GM19397 (cell line): ENCODE results near the gene ITPKB.
A peak's percentile ranks its signal among the peaks of the same experiment; 100 is the strongest.

Experiments
- ATAC-seq: cut with Tn5 transposase; IDR thresholded peaks from one replicate; pipeline ENCODE4 v1.9.1; 2021; ENCODE audit warnings: mild to moderate bottlenecking, moderate library complexity; ENCODE audit not compliant: unreplicated experiment

ITPKB gene

DNA sequence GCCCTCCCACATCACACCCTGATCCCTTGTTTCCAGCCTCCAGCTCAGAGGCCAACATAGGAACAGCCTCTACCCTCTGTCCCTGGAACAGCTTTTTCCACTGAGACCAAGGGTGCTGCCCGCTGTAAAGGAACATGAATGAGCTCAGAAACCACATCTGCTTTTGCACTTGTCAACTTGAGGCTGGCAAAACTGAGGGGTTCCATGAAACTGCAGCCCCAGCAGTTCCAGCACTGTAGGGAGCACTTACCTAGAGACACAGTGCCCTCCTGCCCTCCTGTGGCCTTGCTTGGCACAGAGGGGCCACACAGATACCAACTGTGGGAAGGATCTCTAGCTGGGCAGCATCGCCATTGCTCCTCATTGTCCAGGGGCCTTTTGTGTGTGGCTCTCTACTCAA is 51.7 kb downstream of the ITPKB start:
- ATAC-seq: no peak

DNA sequence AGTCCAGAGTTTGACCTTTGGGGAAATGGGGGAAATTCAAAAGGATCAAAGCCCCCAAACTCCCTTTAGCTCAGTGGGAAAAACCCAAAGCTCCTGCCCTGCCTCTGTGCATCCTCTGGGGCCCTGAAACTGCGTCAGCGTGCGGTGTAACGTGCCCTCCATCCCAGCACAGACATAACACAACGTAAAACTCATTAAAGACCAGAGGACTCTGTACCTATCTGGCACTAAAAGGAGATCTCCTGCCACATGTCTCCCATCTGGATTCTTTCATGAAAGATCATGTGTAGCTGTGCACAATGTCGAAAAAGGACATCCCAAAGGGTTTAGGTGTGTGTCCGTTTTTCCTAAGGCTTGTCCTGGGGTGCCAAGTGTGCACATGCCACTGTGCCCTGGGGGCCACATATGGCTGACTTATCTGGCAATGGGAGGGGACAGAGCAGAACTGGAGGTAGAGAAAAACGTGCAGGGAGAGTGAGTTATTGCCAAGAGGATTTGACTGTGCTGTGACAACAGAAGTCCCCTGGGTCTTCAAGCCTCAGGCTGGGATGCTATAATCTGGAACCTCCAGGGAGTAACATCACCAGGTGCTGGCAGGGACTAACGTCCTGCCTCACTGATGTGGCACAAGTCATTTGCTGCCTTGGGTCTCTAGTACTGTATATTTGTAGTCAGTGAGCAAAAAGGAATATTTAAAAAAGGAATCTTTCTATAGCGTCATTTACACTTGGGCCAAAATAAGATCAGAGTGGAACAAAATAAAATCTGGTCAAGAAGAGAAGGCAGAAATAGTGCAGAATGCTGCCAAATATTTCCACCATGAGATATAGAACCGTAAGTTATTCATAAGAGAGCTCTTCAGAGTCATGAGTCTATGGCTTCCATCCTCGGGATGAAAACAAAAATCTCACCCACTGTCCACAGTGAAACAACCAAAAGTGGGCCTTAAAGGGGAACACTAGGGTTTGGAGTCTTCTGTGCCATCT is 52.3 kb downstream of the ITPKB start:
- ATAC-seq: no peak

DNA sequence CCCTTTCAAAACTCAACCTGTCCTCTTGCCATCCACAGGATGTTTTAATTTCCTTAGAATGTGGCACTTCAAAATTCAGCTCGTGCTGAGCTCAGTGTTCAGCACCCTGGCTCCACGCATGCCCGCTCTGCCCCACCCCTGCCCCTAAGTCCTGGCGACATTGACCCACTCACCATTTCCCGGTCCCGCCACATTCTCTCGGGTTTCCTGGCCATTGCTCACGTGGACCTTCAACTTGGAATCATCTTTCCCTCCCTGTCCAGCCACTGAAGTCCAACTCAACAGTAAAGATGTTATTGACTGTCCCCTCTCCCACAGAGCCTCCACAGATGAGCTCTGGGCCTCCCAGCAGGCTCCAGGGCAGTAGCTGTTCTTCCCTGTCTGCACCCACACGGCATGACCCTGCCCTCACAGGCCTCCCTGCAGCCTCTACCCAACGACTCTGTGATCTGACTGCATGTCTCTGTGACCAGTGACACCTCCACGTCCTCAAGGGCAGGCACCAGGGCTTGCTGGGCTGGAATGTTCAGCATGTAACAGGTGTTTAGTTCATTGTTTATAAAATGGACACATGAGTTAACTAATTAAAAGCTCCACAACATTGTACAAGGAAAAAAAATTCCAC is 53.8 kb downstream of the ITPKB start:
- no peak for ATAC-seq

DNA sequence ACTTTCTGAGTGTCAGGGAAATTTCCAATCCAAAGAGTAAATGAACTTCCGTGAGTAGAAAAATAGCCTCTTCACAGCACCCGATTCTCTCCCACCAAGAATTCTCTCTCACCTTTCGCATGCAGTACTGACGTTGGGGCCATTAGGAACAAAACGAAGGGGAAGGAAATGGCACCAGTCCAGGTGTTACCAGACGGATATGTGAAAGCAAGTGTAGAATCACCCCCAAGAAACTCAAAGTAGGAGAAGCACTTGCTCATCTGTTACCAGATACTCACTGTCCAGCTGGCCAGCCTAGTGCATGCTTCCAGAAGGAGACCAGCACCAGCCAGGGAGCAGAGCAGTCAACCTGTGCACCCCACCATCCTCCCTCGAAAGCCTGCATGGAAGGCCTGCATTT is 55.1 kb downstream of the ITPKB start:
- no peak for ATAC-seq

DNA sequence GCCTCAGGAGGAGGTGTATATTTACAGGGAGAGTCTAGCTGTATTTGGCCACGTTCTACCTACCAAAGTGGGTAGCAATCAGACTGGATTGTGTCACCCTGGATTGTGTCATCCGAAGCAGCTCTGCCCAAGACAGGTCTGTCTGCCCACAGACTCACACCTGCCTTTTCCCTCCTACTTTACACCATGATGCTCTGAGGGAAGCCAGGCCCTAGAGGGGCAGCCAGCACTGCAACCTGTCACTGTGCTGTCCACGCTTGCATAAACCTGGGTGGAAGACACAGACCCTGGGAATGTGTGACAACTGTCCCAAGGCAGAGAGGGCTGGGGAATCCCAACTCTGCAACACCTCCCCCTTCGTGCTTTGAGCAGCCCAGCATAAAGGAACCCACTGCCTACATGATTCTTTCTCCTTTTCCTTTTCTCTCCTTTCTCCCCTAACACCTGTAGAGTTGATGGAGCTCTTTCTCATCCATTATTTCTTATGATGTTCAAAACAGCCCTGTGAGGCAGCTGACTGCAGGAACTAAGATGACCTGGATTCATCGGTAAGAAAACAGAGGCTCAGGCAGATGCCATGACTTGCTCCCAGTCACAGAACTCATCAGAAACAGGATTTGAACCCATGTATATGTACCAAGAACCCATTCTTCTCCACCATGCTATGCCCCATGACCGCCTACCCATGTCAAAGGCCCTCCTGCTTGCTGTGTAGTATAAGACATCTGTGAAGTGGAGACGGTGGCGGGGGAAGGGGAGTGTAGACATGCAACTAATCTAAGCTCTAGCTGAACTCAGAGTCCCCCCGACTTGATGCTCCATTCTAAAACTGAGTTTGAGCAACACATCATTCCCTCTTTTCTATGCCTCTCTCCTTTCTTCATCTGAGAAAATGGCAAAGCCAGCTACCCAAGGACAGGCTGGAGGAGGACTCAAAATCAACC is 55.9 kb downstream of the ITPKB start:
- no peak for ATAC-seq

DNA sequence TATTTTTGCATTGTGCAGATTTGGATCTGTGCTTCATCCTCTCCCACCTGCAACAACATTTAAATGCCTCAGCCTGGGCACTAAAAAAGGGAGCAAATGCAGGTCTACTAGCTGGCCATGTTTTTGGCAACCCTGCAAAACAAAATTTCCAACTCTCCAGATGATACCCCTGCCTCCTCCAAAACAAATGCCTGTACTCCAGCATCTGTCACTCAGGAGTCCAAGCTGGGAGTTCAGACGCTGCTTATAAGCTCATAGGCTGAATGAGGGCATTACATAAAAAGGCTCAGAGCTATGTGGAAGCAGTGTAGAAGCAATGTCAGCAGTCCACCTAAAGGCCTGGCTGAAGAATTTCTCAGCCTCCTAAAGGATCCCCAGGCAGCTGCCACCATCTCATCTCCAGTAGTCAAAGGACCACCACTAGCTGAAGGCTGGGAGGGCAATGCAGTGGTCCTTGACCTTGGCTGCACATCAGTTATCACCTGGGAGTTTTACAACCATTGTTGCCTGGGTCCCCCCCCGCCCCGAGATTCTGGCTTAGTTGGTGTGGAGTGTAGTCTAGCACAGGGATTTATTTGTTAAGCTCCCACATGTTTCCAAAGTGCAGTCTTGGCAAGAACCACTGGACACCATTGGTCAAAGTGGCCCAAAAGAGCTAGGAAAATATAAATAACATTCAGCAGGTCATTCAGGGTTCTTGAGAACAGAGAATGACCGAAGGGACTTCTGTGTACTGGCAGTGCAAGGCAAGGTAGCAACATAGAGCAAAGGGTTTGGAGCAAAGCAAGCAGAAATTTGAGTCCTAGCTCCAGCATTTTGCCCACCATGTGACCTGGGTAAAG is 57.2 kb downstream of the ITPKB start:
- no peak for ATAC-seq

DNA sequence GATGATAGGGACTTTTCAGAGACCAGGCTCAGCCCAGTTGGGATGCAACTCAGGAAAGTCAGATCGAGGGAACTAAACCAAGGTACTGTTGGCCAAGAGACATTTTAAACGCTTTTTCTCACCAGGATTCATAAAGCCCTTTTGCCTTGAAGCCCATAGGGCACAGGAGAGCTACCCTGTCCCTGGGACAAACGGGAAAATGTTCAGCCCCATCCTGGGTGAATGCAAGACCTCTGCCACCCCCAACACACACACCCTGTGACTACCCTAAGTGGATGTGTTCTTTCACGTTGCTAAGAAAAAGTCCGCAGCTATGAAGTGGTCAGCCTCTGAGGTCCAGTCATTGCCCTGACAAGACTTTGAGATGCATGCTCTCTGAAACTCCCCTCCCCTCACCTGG is 58.4 kb downstream of the ITPKB start:
- no peak for ATAC-seq

DNA sequence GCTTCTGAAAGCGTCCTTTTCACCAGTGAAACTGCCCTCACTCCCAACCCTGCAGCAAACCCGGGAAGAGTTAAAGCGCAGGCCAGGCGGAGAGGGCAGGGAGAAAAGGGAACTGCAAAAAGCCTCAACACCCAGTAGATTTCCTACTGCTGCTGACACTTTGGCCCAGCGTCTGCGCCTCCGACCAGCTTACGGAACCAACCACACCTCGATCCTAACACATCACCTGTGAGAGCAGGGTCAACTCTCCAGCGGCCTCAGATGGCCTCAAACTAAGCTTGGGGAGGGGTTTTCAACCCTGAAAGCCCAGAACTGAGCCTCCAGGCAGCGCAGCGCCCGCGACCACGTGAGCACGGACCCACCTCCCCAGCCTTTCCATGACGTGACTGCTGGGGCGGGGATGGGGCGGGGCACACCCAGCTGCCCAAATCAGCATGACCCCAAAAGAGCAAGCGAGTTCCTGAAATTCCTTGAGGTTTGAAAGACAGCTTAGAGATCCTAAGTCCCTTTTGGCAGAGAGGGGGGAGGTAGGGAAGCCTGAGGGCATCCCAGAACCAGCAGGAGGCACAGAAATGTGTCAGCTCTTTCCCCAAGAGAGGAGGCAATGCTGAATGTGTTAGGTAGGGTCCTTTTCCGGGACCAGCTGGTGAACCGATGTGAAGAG is 59.1 kb downstream of the ITPKB start:
- peak; percentile 47 for ATAC-seq

DNA sequence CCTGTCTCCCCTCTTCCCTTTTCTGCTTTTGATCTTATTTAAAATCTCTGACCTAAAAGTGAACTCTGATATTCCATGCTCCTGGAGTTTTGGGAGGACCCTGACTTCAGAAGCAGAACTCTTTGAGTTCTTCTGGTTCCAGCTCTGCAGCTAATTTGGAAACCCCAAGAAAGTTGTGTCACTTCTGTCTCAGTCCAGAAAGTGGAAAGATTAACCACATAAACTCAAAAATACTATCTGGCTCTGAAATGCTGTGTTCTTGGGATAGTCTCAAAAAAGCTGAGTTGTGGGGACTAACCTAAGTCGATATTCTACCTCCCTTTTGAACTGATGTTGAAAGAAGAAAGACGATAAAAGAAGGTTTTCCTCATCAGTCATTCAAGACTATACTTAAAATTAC is 59.8 kb downstream of the ITPKB start:
- no peak for ATAC-seq

DNA sequence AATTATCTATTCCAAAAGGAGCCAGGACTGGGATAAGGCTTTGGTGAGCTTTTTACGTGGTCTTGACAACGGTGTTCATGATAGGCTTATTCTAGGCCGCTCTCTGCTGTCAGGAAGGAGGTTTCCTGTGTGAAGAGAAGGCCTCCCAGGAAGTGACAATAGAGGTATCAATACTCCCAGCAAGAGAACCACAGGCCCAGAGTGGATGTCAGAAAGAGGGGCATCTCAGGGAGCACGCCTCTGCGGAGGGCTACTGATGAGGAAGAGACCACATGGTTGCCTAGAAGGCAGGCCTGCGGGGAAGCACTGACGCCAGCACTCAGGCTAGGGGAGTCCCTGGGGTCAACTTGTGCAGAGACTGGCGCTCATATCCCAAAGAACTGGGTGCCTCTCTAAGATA is 60.4 kb downstream of the ITPKB start:
- no peak for ATAC-seq

DNA sequence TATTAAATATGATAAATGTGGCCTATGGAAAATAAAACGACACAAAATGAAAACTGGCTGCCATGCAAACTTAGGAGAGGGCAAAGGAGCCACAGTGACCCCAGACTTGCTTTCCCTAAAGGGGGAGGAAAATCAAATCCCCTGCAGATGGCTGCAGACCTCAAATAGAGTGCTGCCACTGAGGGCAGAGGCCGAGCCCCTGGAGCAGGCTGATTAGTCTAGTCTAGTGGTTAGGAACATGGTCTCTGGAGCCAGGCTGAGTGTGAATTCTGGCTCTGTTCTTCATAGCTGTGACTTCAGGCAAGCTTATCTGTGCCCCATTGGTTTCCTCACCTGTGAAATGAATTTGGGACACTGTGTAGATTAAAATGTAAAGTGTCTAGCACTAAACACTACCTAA is 60.8 kb downstream of the ITPKB start:
- ATAC-seq: no peak

DNA sequence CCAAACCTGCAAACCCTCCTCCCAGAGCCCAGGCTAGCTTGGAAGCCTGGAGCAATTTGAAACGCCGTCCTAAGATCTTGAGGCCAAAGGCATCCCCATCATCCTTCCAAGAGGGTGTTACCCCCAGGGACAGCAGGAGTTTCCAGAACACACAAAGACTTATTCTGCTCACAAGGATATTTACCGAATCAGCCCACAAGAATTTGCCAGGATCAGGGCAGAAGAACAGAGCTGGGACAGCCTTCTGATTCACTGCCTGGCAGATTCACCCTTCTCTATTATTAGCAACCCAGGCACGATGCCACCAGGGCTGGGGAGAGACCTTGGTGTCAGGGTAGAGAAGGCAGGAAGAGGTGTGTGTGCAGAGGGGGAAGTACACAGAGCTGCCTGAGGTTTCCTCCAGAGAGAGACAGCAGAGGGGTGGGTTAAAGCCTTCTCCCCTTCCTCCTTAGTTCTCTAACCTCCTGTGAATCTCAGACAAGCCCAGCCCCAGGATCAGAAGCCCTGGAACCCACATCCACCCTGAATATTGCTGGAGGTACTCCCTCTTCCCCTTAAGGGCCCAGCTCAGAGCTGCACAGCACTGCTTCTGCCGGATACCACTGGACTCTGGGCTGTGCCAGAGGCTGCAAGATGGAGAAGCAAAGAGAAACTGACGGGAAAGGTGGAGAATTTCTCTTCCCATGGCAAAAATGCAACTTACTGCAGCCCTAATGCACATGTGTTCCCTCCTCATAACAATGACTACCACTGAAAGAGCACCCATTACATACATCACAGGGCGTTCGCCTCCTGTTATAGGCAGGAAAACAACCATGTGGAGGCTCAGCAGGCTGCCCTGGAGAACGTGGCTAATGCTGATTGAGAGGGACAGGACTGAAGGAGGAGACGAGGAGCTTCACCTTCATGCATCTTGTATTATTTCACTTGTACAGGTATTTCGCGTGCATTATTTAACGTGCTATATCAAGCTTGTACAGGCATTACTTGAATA is 61.8 kb downstream of the ITPKB start:
- no peak for ATAC-seq

DNA sequence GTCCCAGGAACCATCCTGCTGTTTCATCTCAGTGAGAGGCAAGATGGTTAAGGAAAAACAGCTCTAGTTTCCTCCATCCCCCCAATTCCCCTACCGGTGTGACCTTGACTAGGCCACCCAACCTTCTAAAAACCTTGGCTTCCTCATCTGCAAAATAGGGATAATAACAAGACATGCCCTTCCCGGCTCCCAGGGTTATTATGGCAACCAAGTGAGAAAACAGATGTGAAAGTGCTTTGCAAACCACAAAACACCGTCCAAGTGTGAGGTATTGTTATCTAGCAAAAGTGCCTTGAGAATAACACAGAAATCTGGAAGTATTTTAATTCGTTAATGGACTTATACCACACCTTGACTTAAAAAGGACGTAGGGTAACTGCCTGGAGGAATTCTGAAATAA is 62.7 kb downstream of the ITPKB start:
- no peak for ATAC-seq

DNA sequence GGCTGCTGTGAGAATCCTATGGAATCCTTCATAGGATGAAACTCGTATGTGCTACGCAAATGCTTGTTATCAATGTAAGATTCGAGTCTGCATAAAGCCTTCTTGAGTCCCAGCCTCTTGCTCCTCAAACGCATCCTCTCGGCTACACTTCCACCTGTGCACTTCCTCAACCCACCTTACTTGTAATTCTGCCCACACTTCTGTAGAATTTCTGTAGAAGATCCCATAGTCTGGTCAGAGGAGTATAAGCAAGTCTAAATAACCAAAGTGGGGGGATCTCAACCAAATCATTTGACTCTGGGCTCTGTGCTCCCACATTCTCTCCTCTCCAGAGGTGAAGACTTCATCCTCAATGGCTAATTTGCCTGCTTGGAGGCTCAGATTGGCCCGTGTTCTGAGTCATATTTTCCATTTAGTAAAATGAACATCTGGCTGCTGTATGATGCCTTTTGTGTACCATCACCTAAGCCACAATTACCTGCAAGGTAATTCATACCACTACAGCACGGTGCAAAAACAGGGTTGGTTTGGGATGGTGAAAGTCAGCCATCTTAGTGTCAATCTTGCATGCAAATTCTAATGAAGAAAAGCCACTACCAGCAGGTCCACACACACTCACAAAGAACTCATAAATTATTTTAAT is 63.2 kb downstream of the ITPKB start:
- no peak for ATAC-seq

DNA sequence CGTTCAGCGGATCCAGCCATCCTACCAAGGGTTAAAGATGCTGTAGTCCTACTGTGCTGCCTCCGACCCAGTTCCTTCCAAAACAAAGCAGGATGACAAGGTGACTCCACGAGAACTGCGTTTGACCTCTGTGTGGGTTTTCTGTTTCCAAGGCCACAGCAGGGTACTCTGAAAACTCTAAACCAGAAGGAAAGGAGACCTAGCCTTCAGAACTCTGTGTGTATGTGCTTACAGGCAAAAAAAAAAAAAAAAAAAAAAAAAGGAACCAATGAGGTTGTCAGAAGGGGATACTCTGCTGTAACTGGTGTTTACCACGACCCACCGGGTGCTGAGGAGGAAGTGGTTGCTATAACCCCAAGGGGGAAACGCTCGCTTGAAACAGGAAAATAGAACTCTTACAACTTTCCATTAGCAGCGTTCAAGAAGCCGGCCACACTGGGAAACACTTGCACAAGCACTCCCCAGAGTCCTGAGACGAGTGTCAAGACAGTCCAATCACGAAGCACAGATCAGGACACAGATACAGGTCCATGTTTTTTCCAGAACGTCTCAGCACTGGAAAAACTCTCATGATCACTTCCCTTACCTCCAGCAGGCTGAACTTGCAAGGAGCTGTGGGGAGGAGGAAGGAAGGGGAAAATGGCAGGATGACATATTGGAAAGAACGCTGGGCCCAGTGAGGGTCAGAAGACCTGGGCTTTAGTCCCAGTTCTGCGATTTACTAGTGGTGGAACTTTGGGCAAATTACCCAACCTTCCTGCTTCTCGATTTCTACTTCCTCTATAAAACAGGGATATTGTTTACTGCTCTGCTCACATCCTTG is 64.0 kb downstream of the ITPKB start:
- ATAC-seq: peak; percentile 71

DNA sequence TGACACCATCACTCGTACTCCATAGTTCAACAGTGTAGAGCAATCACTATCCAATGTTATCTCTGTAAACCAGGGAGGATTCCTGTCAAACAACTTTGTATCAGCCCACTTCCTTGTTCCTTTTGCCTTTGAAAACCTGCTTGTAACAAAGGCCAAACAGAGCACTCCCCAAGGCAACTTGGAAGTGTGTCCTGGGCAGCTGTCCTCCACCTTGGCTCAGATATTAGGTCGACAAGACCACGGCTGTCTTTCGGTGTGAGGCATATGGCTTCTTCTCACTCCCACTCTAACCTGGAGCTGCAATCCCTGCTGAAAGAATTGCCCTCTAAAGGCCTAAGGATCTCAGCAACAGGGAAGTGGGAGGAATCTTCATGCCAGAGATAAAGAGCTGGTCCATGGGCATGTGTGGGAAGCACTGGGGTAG is 66.7 kb downstream of the ITPKB start:
- ATAC-seq: no peak

DNA sequence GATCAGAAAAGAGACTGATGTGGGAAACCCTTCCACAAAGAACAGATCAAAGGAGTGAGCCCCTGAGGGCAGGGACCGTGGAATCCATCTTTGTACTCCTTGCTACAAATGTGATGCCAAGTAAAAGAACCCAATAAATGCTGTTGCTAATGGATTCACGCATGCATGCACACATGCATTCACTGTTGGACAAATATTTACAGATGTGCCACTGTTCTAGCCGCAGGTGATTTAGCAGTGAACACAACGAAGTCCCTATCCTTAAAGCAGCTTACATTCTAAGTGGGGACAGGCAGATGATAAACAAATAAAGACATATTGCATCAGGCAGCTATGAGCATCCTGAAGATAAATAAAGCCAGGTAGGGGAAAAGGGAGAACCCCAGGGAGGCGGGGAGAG is 67.8 kb downstream of the ITPKB start:
- ATAC-seq: no peak
